BJ (cell line): ENCODE results near the gene HOMER1. TPM values are rescaled to one million over a fixed set of nuclear protein-coding genes. Genes with fewer than 3 reads are reported as not detected.

ENCODE experiments used
- CTCF ChIA-PET: fragments of 350-600 bp; formaldehyde crosslinking; extraction: SDS; loops from one replicate; lab custom pipeline; 2021; ENCODE audit warnings: antibody characterized with exemption, inconsistent platforms; lab: Yijun Ruan, JAX
- POLR2A ChIA-PET: fragments of 300-600 bp; sonication (Branson Sonifier 250); formaldehyde crosslinking; extraction: SDS; loops from one replicate; lab custom pipeline; 2021; ENCODE audit warnings: antibody characterized with exemption; lab: Charles Lee
- DNase-seq: peaks from one replicate; pipeline ENCODE4 v3.0.0-alpha.2; 2011; ENCODE audit warnings: low read depth
- H3K27me3 ChIP-seq: 2 replicates; pipeline ENCODE4 v1.6.0; 2011; ENCODE audit warnings: low read length; ENCODE audit not compliant: control insufficient read depth, insufficient read depth
- H3K36me3 ChIP-seq: 2 replicates; pipeline ENCODE4 v1.5.1; 2011; ENCODE audit warnings: low read length; ENCODE audit not compliant: control insufficient read depth, insufficient read depth
- H3K4me3 ChIP-seq: 2 replicates; pipeline ENCODE4 v1.5.1; 2011; ENCODE audit warnings: low read depth, mild to moderate bottlenecking, control low read depth, low read length
- CTCF ChIP-seq: IDR thresholded peaks from 2 replicates; pipeline ENCODE4 v1.5.1; 2011; ENCODE audit warnings: low read depth, mild to moderate bottlenecking, control low read depth, inconsistent platforms, low read length, moderate library complexity; ENCODE audit not compliant: insufficient read depth
- polyA plus RNA-seq: library from polyadenylated mRNA; depleted of rRNA; stranded (reverse); fragments of >200 nt; gene quantifications from 2 replicates; pipeline ENCODE4 v1.2.3, GENCODE V29; 2011

HOMER1 gene
- polyA plus RNA-seq, 1 experiment = 1.2 TPM

- no peak for DNase-seq
- no peak for TF ChIP-seq CTCF
- H3K4me3 ChIP-seq = no peak overlapping the region
- H3K27me3 ChIP-seq = no peaks in the 10 kb centered on the region
- no peaks in the 10 kb centered on the region for H3K36me3 ChIP-seq
- ChIA-PET POLR2A (no interaction called here), CTCF (interaction anchor here (0.9 kb wide), 1 partner anchor 9 kb away, joined by 3 read pairs; no protein-coding TSS in a partner anchor)
Observed at GRCh38 chr5:79418276-79418675, 95.7 kb downstream of the HOMER1 start.

GRCh38 chr5:79417495-79417894, 96.4 kb downstream of the HOMER1 start:
- ChIA-PET CTCF (interaction anchor here (0.9 kb wide), 1 partner anchor 9 kb away, joined by 3 read pairs; no protein-coding TSS in a partner anchor), POLR2A (no interaction called here)
- H3K36me3 ChIP-seq = no peaks in the 10 kb centered on the region
- no peak for TF ChIP-seq CTCF
- no peaks in the 10 kb centered on the region for H3K27me3 ChIP-seq
- DNase-seq = no peak
- H3K4me3 ChIP-seq = no peak overlapping the region

GRCh38 chr5:79416499-79416898, 97.4 kb downstream of the HOMER1 start:
- no peak for DNase-seq
- CTCF ChIA-PET = interaction anchor here (1.6 kb wide), 1 partner anchor 12 kb away, joined by 4 read pairs; no protein-coding TSS in a partner anchor
- no peaks in the 10 kb centered on the region for H3K27me3 ChIP-seq
- no peaks in the 10 kb centered on the region for H3K36me3 ChIP-seq
- POLR2A ChIA-PET = interaction anchor here (0.6 kb wide), 1 partner anchor 273 kb away, joined by 4 read pairs; the partner anchor contains the start of gene CMYA5
- TF ChIP-seq CTCF = no peak
- no peak overlapping the region for H3K4me3 ChIP-seq

GRCh38 chr5:79413112-79413511, 100.8 kb downstream of the HOMER1 start:
- TF ChIP-seq CTCF = no peak
- no peaks in the 10 kb centered on the region for H3K27me3 ChIP-seq
- no peak for DNase-seq
- H3K36me3 ChIP-seq = no peaks in the 10 kb centered on the region
- no peak overlapping the region for H3K4me3 ChIP-seq
- ChIA-PET CTCF (no interaction called here), POLR2A (no interaction called here)

- ChIA-PET CTCF (no interaction called here), POLR2A (no interaction called here)
- no peak overlapping the region for H3K4me3 ChIP-seq
- no peak for TF ChIP-seq CTCF
- no peaks in the 10 kb centered on the region for H3K36me3 ChIP-seq
- no peak for DNase-seq
- H3K27me3 ChIP-seq = no peaks in the 10 kb centered on the region
Observed at GRCh38 chr5:79408028-79408427, 105.9 kb downstream of the HOMER1 start.
